Upper lobe of right lung (tissue), 1 donor: ENCODE data around the gene ZNF385B. TPM values are rescaled to one million over a fixed set of nuclear protein-coding genes. Genes with fewer than 3 reads are reported as not detected.

ENCODE experiments used
- ATAC-seq: fragments of 200-7000 bp; cut with Tn5 transposase; one replicate; pipeline ENCODE4 v1.9.1; 2020; ENCODE audit warnings: mild to moderate bottlenecking, moderate library complexity
- DNase-seq: peaks from one replicate; pipeline ENCODE4 v3.0.0-alpha.2; 2020
- H3K27ac ChIP-seq: fragments of 200-600 bp; one replicate; pipeline ENCODE4 v1.8.0; 2022
- H3K27me3 ChIP-seq: fragments of 200-600 bp; one replicate; pipeline ENCODE4 v1.8.0; 2022; ENCODE audit warnings: mild to moderate bottlenecking
- H3K36me3 ChIP-seq: fragments of 200-600 bp; one replicate; pipeline ENCODE4 v1.8.0; 2022
- H3K4me1 ChIP-seq: fragments of 200-600 bp; one replicate; pipeline ENCODE4 v1.8.0; 2022
- H3K4me3 ChIP-seq: fragments of 200-600 bp; one replicate; pipeline ENCODE4 v1.8.0; 2022; ENCODE audit warnings: mild to moderate bottlenecking
- H3K9me3 ChIP-seq: fragments of 200-600 bp; one replicate; pipeline ENCODE4 v1.8.0; 2022
- CTCF ChIP-seq: fragments of 200-600 bp; IDR thresholded peaks from one replicate; pipeline ENCODE4 v1.8.0; 2022; ENCODE audit warnings: antibody characterized with exemption
- intact Hi-C: fragments of 100-400 bp; cut with DNase I; formaldehyde crosslinking; loops from one replicate; pipeline ENCODE4 v1.11.0; 2022
- total RNA-seq: library from RNA; stranded (reverse); fragmentation: NEBNext Ultra II Directional; extraction: Animal tissue kit (Norgen Biotek cat#: 25700); gene quantifications from one replicate; pipeline ENCODE4 v1.2.1, GENCODE V29; 2021
- donor health status: DM: no; HTN: yes; CAD: no; lungs with severe emphysema.

ZNF385B gene
- total RNA-seq, 1 donor from 2014 or later: 62.3 TPM

DNA sequence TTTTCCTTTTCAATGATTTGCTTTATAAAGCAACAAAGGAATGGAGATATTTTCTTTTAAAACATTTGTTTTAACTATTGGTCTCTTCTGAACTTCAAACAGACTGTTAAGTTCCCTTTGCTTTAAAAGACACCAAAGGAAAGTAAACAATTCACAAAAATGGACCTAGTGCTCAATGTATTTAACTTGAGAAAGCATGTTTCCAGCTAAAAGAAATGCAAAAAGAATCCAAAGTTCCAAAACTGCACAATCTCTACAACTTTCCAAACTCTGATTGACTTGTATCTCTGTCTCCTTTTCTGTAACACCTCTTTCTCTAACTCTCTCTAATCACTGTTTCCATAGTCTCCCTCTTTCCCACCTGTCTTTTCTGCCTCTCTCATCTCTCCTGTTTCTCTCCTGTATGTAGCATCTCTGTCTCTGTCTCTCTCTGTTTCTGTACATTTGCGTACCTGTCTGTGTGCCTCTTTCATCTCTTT is 301.1 kb downstream of the ZNF385B start:
- Histone ChIP-seq H3K4me1 (no peaks in the 10 kb centered on the region), H3K9me3 (no peaks in the 10 kb centered on the region), H3K27ac (peak overlapping the region; percentile 55), H3K4me3 (peak overlapping the region; percentile 24), H3K27me3 (no peaks in the 10 kb centered on the region), H3K36me3 (no peaks in the 10 kb centered on the region)
- no peak for ATAC-seq
- DNase-seq: no peak
- intact Hi-C loops: no loop called here
- no peak for TF ChIP-seq CTCF

GRCh38 chr2:179559108-179559806 is 302.2 kb downstream of the ZNF385B start:
- no peak for TF ChIP-seq CTCF
- intact Hi-C loops: no loop called here
- DNase-seq (no peak), ATAC-seq (peak; percentile 59)
- peak overlapping the region; percentile 55 for H3K27ac ChIP-seq
- H3K4me3 ChIP-seq: peak overlapping the region; percentile 24
- no peaks in the 10 kb centered on the region for H3K27me3 ChIP-seq
- no peaks in the 10 kb centered on the region for H3K9me3 ChIP-seq
- H3K36me3 ChIP-seq: no peaks in the 10 kb centered on the region
- no peaks in the 10 kb centered on the region for H3K4me1 ChIP-seq

GRCh38 chr2:179558010-179558934 is 303.1 kb downstream of the ZNF385B start:
- intact Hi-C loops: no loop called here
- Histone ChIP-seq H3K27me3 (no peaks in the 10 kb centered on the region), H3K4me3 (peak overlapping the region; percentile 11), H3K36me3 (no peaks in the 10 kb centered on the region), H3K4me1 (no peaks in the 10 kb centered on the region), H3K9me3 (no peaks in the 10 kb centered on the region), H3K27ac (peak overlapping the region; percentile 21)
- TF ChIP-seq CTCF: no peak
- DNase-seq (no peak), ATAC-seq (peak; percentile 33)

DNA sequence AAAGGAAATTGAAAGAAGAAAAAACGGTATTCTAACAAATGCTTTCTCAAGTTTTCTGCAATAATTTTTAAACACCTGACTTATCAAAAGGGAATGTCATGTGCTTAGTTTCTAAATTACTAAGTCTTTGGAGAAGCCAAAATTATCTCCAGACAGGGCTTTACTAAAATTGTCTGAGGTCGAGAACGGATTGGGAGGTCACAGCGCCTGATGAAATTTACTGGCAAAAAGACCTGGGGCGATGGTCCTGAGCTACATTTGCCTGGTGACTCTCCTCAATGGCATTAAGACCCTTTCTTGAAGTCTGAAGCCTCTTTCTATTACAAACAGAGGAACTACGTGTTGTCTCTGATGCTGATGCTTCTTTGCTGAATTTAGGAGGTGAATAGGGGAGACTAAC is 305.0 kb downstream of the ZNF385B start:
- no peaks in the 10 kb centered on the region for H3K4me1 ChIP-seq
- intact Hi-C loops: no loop called here
- ATAC-seq (no peak), DNase-seq (no peak)
- no peaks in the 10 kb centered on the region for H3K9me3 ChIP-seq
- H3K27ac ChIP-seq: no peak overlapping the region
- no peaks in the 10 kb centered on the region for H3K36me3 ChIP-seq
- H3K4me3 ChIP-seq: no peak overlapping the region
- no peaks in the 10 kb centered on the region for H3K27me3 ChIP-seq
- no peak for TF ChIP-seq CTCF

- ATAC-seq: no peak
- Histone ChIP-seq H3K4me3 (no peak overlapping the region), H3K36me3 (no peaks in the 10 kb centered on the region), H3K27ac (no peak overlapping the region), H3K9me3 (no peaks in the 10 kb centered on the region), H3K4me1 (no peaks in the 10 kb centered on the region), H3K27me3 (no peaks in the 10 kb centered on the region)
- no peak for TF ChIP-seq CTCF
- DNase-seq: no peak
- intact Hi-C loops: no loop called here
Measured at GRCh38 chr2:179555691-179556283, 305.6 kb downstream of the ZNF385B start.
